ENCODE data around the gene LRRC18.

The LRRC18 gene

GRCh38 chr10:48872234-48872633 is 67.4 kb downstream of the LRRC18 start:
- DNase-seq = no peak

Data from NCI-H187 treated with DMSO at 0.1 percent for 48 hours (cell line).